ENCODE data around the gene EXOG.
"Not testable (repeated sequence)": the region's sequence is repeated elsewhere in the genome, so short reads cannot be mapped to it uniquely, and the experiment has no call there.

The EXOG gene

GRCh38 chr3:38561746-38562466, 65.8 kb downstream of the EXOG start:
- no peak overlapping the region for H3K9ac ChIP-seq (ENCODE audit: low read depth, low read length)
- no peak overlapping the region for H3K4me2 ChIP-seq (ENCODE audit: low read length)
- no peaks in the 10 kb centered on the region for H3K36me3 ChIP-seq (ENCODE audit: insufficient read depth, low read length)
- no peaks in the 10 kb centered on the region for H3K9me3 ChIP-seq (replicated peaks; ENCODE audit: low read length)
- no peaks in the 10 kb centered on the region for H3K4me1 ChIP-seq (ENCODE audit: control insufficient read depth, insufficient read depth, low read length)
- no peaks in the 10 kb centered on the region for H3K27me3 ChIP-seq (ENCODE audit: control insufficient read depth, insufficient read depth, low read length)
- H3K4me3 ChIP-seq (ENCODE audit: low read length), result no peak overlapping the region

GRCh38 chr3:38562467-38562925, 66.4 kb downstream of the EXOG start:
- no peak overlapping the region for H3K4me3 ChIP-seq (ENCODE audit: low read length)
- no peaks in the 10 kb centered on the region for H3K9me3 ChIP-seq (replicated peaks; ENCODE audit: low read length)
- H3K4me1 ChIP-seq (ENCODE audit: control insufficient read depth, insufficient read depth, low read length), result no peaks in the 10 kb centered on the region
- no peaks in the 10 kb centered on the region for H3K27me3 ChIP-seq (ENCODE audit: control insufficient read depth, insufficient read depth, low read length)
- no peak overlapping the region for H3K4me2 ChIP-seq (ENCODE audit: low read length)
- no peak overlapping the region for H3K9ac ChIP-seq (ENCODE audit: low read depth, low read length)
- H3K36me3 ChIP-seq (ENCODE audit: insufficient read depth, low read length), result no peaks in the 10 kb centered on the region

- Histone ChIP-seq H3K27me3 (ENCODE audit: control insufficient read depth, insufficient read depth, low read length) (no peaks in the 10 kb centered on the region), H3K9ac (ENCODE audit: low read depth, low read length) (no peak overlapping the region), H3K4me3 (ENCODE audit: low read length) (no peak overlapping the region), H3K9me3 (replicated peaks; ENCODE audit: low read length) (no peaks in the 10 kb centered on the region), H3K36me3 (ENCODE audit: insufficient read depth, low read length) (no peaks in the 10 kb centered on the region), H3K4me1 (ENCODE audit: control insufficient read depth, insufficient read depth, low read length) (no peaks in the 10 kb centered on the region), H3K4me2 (ENCODE audit: low read length) (no peak overlapping the region)
Measured at GRCh38 chr3:38563070-38563885, 67.1 kb downstream of the EXOG start.

- H3K4me3 ChIP-seq (ENCODE audit: low read length), result no peak overlapping the region
- H3K27me3 ChIP-seq (ENCODE audit: control insufficient read depth, insufficient read depth, low read length), result no peaks in the 10 kb centered on the region
- H3K4me2 ChIP-seq (ENCODE audit: low read length), result no peak overlapping the region
- H3K9me3 ChIP-seq (replicated peaks; ENCODE audit: low read length), result no peaks in the 10 kb centered on the region
- no peaks in the 10 kb centered on the region for H3K4me1 ChIP-seq (ENCODE audit: control insufficient read depth, insufficient read depth, low read length)
- no peaks in the 10 kb centered on the region for H3K36me3 ChIP-seq (ENCODE audit: insufficient read depth, low read length)
- H3K9ac ChIP-seq (ENCODE audit: low read depth, low read length), result no peak overlapping the region
Measured at GRCh38 chr3:38563886-38564270, 67.7 kb downstream of the EXOG start.

GRCh38 chr3:38564631-38565338, 68.6 kb downstream of the EXOG start:
- Histone ChIP-seq H3K4me1 (ENCODE audit: control insufficient read depth, insufficient read depth, low read length) (no peaks in the 10 kb centered on the region), H3K4me2 (ENCODE audit: low read length) (no peak overlapping the region), H3K27me3 (ENCODE audit: control insufficient read depth, insufficient read depth, low read length) (no peaks in the 10 kb centered on the region), H3K9me3 (replicated peaks; ENCODE audit: low read length) (no peaks in the 10 kb centered on the region), H3K9ac (ENCODE audit: low read depth, low read length) (no peak overlapping the region), H3K36me3 (ENCODE audit: insufficient read depth, low read length) (no peaks in the 10 kb centered on the region), H3K4me3 (ENCODE audit: low read length) (no peak overlapping the region)

GRCh38 chr3:38565339-38566214, 69.4 kb downstream of the EXOG start:
- no peak overlapping the region for H3K4me3 ChIP-seq (ENCODE audit: low read length)
- H3K9ac ChIP-seq (ENCODE audit: low read depth, low read length), result no peak overlapping the region
- H3K4me2 ChIP-seq (ENCODE audit: low read length), result no peak overlapping the region
- no peaks in the 10 kb centered on the region for H3K36me3 ChIP-seq (ENCODE audit: insufficient read depth, low read length)
- H3K4me1 ChIP-seq (ENCODE audit: control insufficient read depth, insufficient read depth, low read length), result no peaks in the 10 kb centered on the region
- H3K9me3 ChIP-seq (replicated peaks; ENCODE audit: low read length), result no peaks in the 10 kb centered on the region
- no peaks in the 10 kb centered on the region for H3K27me3 ChIP-seq (ENCODE audit: control insufficient read depth, insufficient read depth, low read length)

- no peak overlapping the region for H3K9ac ChIP-seq (ENCODE audit: low read depth, low read length)
- H3K36me3 ChIP-seq (ENCODE audit: insufficient read depth, low read length), result no peaks in the 10 kb centered on the region
- no peaks in the 10 kb centered on the region for H3K27me3 ChIP-seq (ENCODE audit: control insufficient read depth, insufficient read depth, low read length)
- no peak overlapping the region for H3K4me3 ChIP-seq (ENCODE audit: low read length)
- H3K4me1 ChIP-seq (ENCODE audit: control insufficient read depth, insufficient read depth, low read length), result no peaks in the 10 kb centered on the region
- H3K9me3 ChIP-seq (replicated peaks; ENCODE audit: low read length), result no peaks in the 10 kb centered on the region
- H3K4me2 ChIP-seq (ENCODE audit: low read length), result no peak overlapping the region
Measured at GRCh38 chr3:38566215-38566528, 70.0 kb downstream of the EXOG start.

GRCh38 chr3:38566794-38567193, 70.7 kb downstream of the EXOG start:
- H3K4me1 ChIP-seq (ENCODE audit: control insufficient read depth, insufficient read depth, low read length); H3K9ac ChIP-seq (ENCODE audit: low read depth, low read length); H3K36me3 ChIP-seq (ENCODE audit: insufficient read depth, low read length); H3K4me2 ChIP-seq (ENCODE audit: low read length); H3K27me3 ChIP-seq (ENCODE audit: control insufficient read depth, insufficient read depth, low read length); H3K9me3 ChIP-seq (replicated peaks; ENCODE audit: low read length); H3K4me3 ChIP-seq (ENCODE audit: low read length): not testable (repeated sequence)

GRCh38 chr3:38567498-38567897, 71.4 kb downstream of the EXOG start:
- H3K9ac ChIP-seq (ENCODE audit: low read depth, low read length), result no peak overlapping the region
- no peaks in the 10 kb centered on the region for H3K36me3 ChIP-seq (ENCODE audit: insufficient read depth, low read length)
- no peak overlapping the region for H3K4me3 ChIP-seq (ENCODE audit: low read length)
- no peak overlapping the region for H3K4me2 ChIP-seq (ENCODE audit: low read length)
- H3K4me1 ChIP-seq (ENCODE audit: control insufficient read depth, insufficient read depth, low read length), result no peaks in the 10 kb centered on the region
- no peaks in the 10 kb centered on the region for H3K27me3 ChIP-seq (ENCODE audit: control insufficient read depth, insufficient read depth, low read length)
- H3K9me3 ChIP-seq (replicated peaks; ENCODE audit: low read length), result no peaks in the 10 kb centered on the region

GRCh38 chr3:38573111-38573510, 77.0 kb downstream of the EXOG start:
- Histone ChIP-seq H3K27me3 (ENCODE audit: control insufficient read depth, insufficient read depth, low read length) (no peaks in the 10 kb centered on the region), H3K9me3 (replicated peaks; ENCODE audit: low read length) (no peaks in the 10 kb centered on the region), H3K4me3 (ENCODE audit: low read length) (no peak overlapping the region), H3K4me2 (ENCODE audit: low read length) (no peak overlapping the region), H3K9ac (ENCODE audit: low read depth, low read length) (no peak overlapping the region), H3K36me3 (ENCODE audit: insufficient read depth, low read length) (no peaks in the 10 kb centered on the region), H3K4me1 (ENCODE audit: control insufficient read depth, insufficient read depth, low read length) (no peaks in the 10 kb centered on the region)

GRCh38 chr3:38573556-38573955, 77.4 kb downstream of the EXOG start:
- no peak overlapping the region for H3K4me3 ChIP-seq (ENCODE audit: low read length)
- H3K4me2 ChIP-seq (ENCODE audit: low read length), result no peak overlapping the region
- no peaks in the 10 kb centered on the region for H3K9me3 ChIP-seq (replicated peaks; ENCODE audit: low read length)
- H3K27me3 ChIP-seq (ENCODE audit: control insufficient read depth, insufficient read depth, low read length), result no peaks in the 10 kb centered on the region
- no peak overlapping the region for H3K9ac ChIP-seq (ENCODE audit: low read depth, low read length)
- no peaks in the 10 kb centered on the region for H3K4me1 ChIP-seq (ENCODE audit: control insufficient read depth, insufficient read depth, low read length)
- no peaks in the 10 kb centered on the region for H3K36me3 ChIP-seq (ENCODE audit: insufficient read depth, low read length)
